Stimulated activated CD4-positive, alpha-beta T cell treated with anti-CD3 and anti-CD28 coated beads, Interleukin-4, amount 100 ng/mL, for 4 hours (primary cell): Measurements from ENCODE around the gene CITED2.
A peak's percentile ranks its signal among the peaks of the same experiment; 100 is the strongest.

Experiments
- DNase-seq, 2 experiments: peaks; one replicate each; pipeline ENCODE4 v3.0.0-alpha.2; 2020

CITED2 gene

GRCh38 chr6:139329224-139329623 is 45.2 kb downstream of the CITED2 start:
- DNase-seq, result no peak

DNA sequence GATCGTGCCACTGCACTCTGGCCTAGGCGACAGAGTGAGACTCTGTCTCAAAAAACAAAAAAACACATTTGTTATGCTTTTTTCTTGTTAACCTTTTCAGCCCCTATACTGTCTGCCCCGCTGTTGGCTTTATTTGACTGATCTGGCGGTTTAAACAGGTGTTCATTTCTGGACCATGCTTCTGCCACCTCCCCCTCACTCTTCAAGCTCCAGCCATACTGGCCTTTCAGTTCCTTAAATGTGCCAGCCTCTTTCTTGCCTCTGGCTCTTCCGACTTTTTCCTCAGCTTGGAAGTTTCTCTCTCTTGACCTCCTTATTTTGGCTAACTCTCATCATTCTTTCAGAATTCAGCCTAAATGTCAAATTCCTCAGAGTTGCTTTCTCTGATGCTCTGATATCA is 47.4 kb downstream of the CITED2 start:
- DNase-seq, result no peak

- DNase-seq, result no peak
Measured at GRCh38 chr6:139325686-139326085, 48.8 kb downstream of the CITED2 start.

- DNase-seq, result no peak
Measured at GRCh38 chr6:139325125-139325524, 49.3 kb downstream of the CITED2 start.

- no peak for DNase-seq
Measured at GRCh38 chr6:139324301-139324555, 50.2 kb downstream of the CITED2 start.

DNA sequence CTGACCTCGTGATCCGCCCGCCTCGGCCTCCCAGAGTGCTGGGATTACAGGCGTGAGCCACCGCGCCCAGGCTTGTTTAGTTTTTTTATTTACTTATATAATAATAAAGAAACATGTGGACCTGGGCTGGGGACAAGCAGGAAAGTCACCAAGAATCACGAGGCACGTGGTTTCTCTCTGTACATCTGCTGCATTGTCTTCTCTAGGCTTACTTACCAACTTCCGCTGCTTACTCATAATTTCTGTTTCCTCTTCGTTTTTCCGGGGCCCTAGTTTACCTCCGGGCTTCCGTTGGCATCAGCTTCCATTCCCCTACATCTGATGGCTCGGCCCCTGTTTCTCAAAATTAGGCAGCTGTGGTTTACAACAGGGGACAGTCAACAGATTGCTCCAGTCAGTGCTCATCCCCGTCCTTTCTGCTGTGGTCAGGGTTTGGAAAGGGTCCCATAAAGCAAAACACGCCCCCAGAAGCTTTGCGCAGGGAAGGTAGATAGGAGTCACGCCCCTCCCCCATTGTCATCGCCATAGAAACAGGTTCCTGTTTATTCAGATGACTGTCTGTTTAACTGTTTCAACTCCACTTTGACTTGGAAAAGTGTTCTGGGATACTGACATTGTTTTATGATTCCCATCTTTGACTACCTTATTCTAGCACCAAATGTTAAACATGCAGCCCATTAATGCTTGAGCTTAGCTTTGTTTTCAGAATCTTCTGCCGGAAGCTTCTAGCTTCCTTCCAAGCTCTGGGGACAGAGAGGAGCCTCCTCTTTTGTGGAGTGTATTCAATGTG is 50.7 kb downstream of the CITED2 start:
- DNase-seq, result peak; percentile 60 to 76
